ENCODE measurements around the gene GJB4. TPM values are rescaled to one million over a fixed set of nuclear protein-coding genes. Genes with fewer than 3 reads are reported as not detected.

The GJB4 gene
- total and polyA plus RNA-seq, 4 donors, result not detected

DNA sequence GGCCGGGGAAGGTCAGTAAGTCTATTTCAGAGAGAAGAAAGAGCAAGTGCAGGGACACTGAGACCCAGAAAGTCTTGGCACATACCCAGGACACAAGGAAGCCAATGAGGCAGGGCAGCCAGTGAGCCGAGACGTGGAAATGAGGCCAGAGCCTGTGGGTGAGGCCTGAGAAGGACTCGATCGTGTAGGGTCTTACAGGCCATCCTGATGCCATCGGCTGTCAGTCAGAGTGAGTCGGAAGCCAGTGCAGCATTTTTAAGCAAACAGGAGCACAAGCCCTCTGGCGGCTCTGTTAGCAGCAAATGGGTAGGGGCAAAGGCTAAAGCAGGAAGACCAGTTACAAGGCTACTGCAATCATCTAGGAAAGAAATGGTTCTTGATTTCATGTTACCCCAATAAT is 15.4 kb downstream of the GJB4 start:
- H3K4me1 ChIP-seq (ENCODE audit: control insufficient read depth in 4 of 4, insufficient read depth in 4 of 4, low read length in 3 of 4), result no peaks in the 10 kb centered on the region
- H3K9me3 ChIP-seq (ENCODE audit: control insufficient read depth in 4 of 4, low read length in 3 of 4), result no peaks in the 10 kb centered on the region
- WGBS, result 57% methylated on average over 8 of the region's 8 CpGs
- no peak overlapping the region for H3K4me3 ChIP-seq (ENCODE audit: low read depth in 1 of 3, low read length in 3 of 3)
- DNase-seq (ENCODE audit: low spot score), result no peak
- TF ChIP-seq SP1 (IDR thresholded peaks at IDR 0.05), result no peak
- no peak for TF ChIP-seq NR2F2 (IDR thresholded peaks at IDR 0.05)
- TF ChIP-seq HNF4A (conservative IDR thresholded peaks at IDR 0.05), result no peak
- TF ChIP-seq, protein P1, sequence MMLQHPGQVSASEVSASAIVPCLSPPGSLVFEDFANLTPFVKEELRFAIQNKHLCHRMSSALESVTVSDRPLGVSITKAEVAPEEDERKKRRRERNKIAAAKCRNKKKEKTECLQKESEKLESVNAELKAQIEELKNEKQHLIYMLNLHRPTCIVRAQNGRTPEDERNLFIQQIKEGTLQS (IDR thresholded peaks at IDR 0.05), result no peak
- no peak for TF ChIP-seq FOXA2 (IDR thresholded peaks at IDR 0.05)
- no peak for TF ChIP-seq JUND (IDR thresholded peaks at IDR 0.05)
- TF ChIP-seq, protein P2, sequence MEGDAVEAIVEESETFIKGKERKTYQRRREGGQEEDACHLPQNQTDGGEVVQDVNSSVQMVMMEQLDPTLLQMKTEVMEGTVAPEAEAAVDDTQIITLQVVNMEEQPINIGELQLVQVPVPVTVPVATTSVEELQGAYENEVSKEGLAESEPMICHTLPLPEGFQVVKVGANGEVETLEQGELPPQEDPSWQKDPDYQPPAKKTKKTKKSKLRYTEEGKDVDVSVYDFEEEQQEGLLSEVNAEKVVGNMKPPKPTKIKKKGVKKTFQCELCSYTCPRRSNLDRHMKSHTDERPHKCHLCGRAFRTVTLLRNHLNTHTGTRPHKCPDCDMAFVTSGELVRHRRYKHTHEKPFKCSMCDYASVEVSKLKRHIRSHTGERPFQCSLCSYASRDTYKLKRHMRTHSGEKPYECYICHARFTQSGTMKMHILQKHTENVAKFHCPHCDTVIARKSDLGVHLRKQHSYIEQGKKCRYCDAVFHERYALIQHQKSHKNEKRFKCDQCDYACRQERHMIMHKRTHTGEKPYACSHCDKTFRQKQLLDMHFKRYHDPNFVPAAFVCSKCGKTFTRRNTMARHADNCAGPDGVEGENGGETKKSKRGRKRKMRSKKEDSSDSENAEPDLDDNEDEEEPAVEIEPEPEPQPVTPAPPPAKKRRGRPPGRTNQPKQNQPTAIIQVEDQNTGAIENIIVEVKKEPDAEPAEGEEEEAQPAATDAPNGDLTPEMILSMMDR (IDR thresholded peaks at IDR 0.05; ENCODE audit: low read depth, low read length, missing input control), result no peak
- TF ChIP-seq, protein P3, sequence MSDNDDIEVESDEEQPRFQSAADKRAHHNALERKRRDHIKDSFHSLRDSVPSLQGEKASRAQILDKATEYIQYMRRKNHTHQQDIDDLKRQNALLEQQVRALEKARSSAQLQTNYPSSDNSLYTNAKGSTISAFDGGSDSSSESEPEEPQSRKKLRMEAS (IDR thresholded peaks at IDR 0.05), result no peak
- TF ChIP-seq GABPA (IDR thresholded peaks at IDR 0.05 in 1 of 2, conservative IDR thresholded peaks at IDR 0.05 in 1 of 2), result no peak
- no peak for TF ChIP-seq EGR1 (IDR thresholded peaks at IDR 0.05; ENCODE audit: low read depth in 2 of 2)
- no peak for TF ChIP-seq HNF4G (IDR thresholded peaks at IDR 0.05)
- TF ChIP-seq, protein P4, sequence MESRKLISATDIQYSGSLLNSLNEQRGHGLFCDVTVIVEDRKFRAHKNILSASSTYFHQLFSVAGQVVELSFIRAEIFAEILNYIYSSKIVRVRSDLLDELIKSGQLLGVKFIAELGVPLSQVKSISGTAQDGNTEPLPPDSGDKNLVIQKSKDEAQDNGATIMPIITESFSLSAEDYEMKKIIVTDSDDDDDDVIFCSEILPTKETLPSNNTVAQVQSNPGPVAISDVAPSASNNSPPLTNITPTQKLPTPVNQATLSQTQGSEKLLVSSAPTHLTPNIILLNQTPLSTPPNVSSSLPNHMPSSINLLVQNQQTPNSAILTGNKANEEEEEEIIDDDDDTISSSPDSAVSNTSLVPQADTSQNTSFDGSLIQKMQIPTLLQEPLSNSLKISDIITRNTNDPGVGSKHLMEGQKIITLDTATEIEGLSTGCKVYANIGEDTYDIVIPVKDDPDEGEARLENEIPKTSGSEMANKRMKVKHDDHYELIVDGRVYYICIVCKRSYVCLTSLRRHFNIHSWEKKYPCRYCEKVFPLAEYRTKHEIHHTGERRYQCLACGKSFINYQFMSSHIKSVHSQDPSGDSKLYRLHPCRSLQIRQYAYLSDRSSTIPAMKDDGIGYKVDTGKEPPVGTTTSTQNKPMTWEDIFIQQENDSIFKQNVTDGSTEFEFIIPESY (IDR thresholded peaks at IDR 0.05), result no peak
- TF ChIP-seq RAD21 (IDR thresholded peaks at IDR 0.05), result no peak
- no peak for TF ChIP-seq TAF1 (conservative IDR thresholded peaks at IDR 0.05)
- TF ChIP-seq, protein P5, sequence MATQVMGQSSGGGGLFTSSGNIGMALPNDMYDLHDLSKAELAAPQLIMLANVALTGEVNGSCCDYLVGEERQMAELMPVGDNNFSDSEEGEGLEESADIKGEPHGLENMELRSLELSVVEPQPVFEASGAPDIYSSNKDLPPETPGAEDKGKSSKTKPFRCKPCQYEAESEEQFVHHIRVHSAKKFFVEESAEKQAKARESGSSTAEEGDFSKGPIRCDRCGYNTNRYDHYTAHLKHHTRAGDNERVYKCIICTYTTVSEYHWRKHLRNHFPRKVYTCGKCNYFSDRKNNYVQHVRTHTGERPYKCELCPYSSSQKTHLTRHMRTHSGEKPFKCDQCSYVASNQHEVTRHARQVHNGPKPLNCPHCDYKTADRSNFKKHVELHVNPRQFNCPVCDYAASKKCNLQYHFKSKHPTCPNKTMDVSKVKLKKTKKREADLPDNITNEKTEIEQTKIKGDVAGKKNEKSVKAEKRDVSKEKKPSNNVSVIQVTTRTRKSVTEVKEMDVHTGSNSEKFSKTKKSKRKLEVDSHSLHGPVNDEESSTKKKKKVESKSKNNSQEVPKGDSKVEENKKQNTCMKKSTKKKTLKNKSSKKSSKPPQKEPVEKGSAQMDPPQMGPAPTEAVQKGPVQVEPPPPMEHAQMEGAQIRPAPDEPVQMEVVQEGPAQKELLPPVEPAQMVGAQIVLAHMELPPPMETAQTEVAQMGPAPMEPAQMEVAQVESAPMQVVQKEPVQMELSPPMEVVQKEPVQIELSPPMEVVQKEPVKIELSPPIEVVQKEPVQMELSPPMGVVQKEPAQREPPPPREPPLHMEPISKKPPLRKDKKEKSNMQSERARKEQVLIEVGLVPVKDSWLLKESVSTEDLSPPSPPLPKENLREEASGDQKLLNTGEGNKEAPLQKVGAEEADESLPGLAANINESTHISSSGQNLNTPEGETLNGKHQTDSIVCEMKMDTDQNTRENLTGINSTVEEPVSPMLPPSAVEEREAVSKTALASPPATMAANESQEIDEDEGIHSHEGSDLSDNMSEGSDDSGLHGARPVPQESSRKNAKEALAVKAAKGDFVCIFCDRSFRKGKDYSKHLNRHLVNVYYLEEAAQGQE (IDR thresholded peaks at IDR 0.05), result no peak
- TF ChIP-seq RXRA (IDR thresholded peaks at IDR 0.05), result no peak
- no peak for TF ChIP-seq FOXA1 (IDR thresholded peaks at IDR 0.05)
- no peak for TF ChIP-seq YY1 (IDR thresholded peaks at IDR 0.05)
- H3K27me3 ChIP-seq (ENCODE audit: control insufficient read depth in 4 of 4, insufficient read depth in 4 of 4, low read length in 3 of 4), result no peaks in the 10 kb centered on the region
- H3K36me3 ChIP-seq (ENCODE audit: control insufficient read depth in 4 of 4, insufficient read depth in 3 of 4, low read depth in 1 of 4, low read length in 3 of 4), result peaks cover 0 to 4% (median 0%) of the 10 kb centered on the region in 4 donors
- no peak overlapping the region for H3K27ac ChIP-seq (ENCODE audit: low read depth in 1 of 2, low read length in 2 of 2)
- H3K9ac ChIP-seq (ENCODE audit: low read depth in 1 of 2, low read length in 2 of 2), result no peak overlapping the region
